ENCODE data around the gene HCAR3.

HCAR3 gene

GRCh38 chr12:122730215-122731014 lies 13.8 kb upstream of the HCAR3 start, which contains the start of gene HCAR1:
HCAR1 (minus strand) TSS chr12:122730844; CDS start chr12:122730339, 505 bp downstream.
- TF ChIP-seq CTCF (IDR thresholded peaks at IDR 0.05; ENCODE audit: extremely low read depth, missing control alignments): no peak
- DNase-seq (ENCODE audit: low spot score): no peak

GRCh38 chr12:122729583-122730214 lies 13.1 kb upstream of the HCAR3 start:
- TF ChIP-seq CTCF (IDR thresholded peaks at IDR 0.05; ENCODE audit: extremely low read depth, missing control alignments): no peak

GRCh38 chr12:122726080-122726558 lies 9.5 kb upstream of the HCAR3 start:
- TF ChIP-seq CTCF (IDR thresholded peaks at IDR 0.05; ENCODE audit: extremely low read depth, missing control alignments): no peak
- no peak for DNase-seq (ENCODE audit: low spot score)

More at GRCh38 chr12:122729583-122730214, 13.1 kb upstream of the HCAR3 start:
- no peak for DNase-seq (ENCODE audit: low spot score)

GRCh38 chr12:122725452-122726079 lies 9.0 kb upstream of the HCAR3 start:
- DNase-seq (ENCODE audit: low spot score): no peak
- no peak for TF ChIP-seq CTCF (IDR thresholded peaks at IDR 0.05; ENCODE audit: extremely low read depth, missing control alignments)

GRCh38 chr12:122724641-122725243 lies 8.1 kb upstream of the HCAR3 start:
- TF ChIP-seq CTCF (IDR thresholded peaks at IDR 0.05; ENCODE audit: extremely low read depth, missing control alignments): no peak
- DNase-seq (ENCODE audit: low spot score): no peak

- TF ChIP-seq CTCF (IDR thresholded peaks at IDR 0.05; ENCODE audit: extremely low read depth, missing control alignments): no peak
- DNase-seq (ENCODE audit: low spot score): no peak
Observed at GRCh38 chr12:122722387-122722786, 5.8 kb upstream of the HCAR3 start.
